HCT116 (cell line): ENCODE results near the gene SH3BGRL3. TPM values are rescaled to one million over a fixed set of nuclear protein-coding genes. Genes with fewer than 3 reads are reported as not detected.
"Not testable (repeated sequence)": the region's sequence is repeated elsewhere in the genome, so short reads cannot be mapped to it uniquely, and the experiment has no call there.

Experiments used
- ATAC-seq: fragments of 200-7000 bp; cut with Tn5 transposase; 2 replicates; pipeline ENCODE4 v1.9.1; 2020; ENCODE audit warnings: mild to moderate bottlenecking, moderate library complexity
- BruUV-seq: library from RNA; stranded (reverse); fragments of 400-500 nt; replicated peaks from 2 replicates; lab custom pipeline; 2021; lab: Mats Ljungman, UMichigan
- CTCF ChIA-PET: fragments of 300-600 bp; sonication (Branson Sonifier 250); formaldehyde crosslinking; loops from one replicate; lab custom pipeline; 2021; ENCODE audit warnings: antibody characterized with exemption; lab: Charles Lee
- POLR2A ChIA-PET: fragments of 300-600, 350-600 bp; sonication (Branson Sonifier 250); formaldehyde crosslinking; loops from one replicate; lab custom pipeline; 2021; ENCODE audit warnings: antibody characterized with exemption; lab: Charles Lee
- RAD21 ChIA-PET, 2 experiments: fragments of 300-600 bp; sonication (Branson Sonifier 250); formaldehyde crosslinking; loops; one replicate each; lab custom pipeline; 2023; ENCODE audit warnings: low total read pairs in 2 of 2; ENCODE audit not compliant: uncharacterized antibody in 2 of 2, unreplicated experiment in 2 of 2, low non-redundant PET in 1 of 2; lab: Charles Lee
- DNase-seq: peaks from one replicate; pipeline ENCODE4 v3.0.0-alpha.2; 2010; ENCODE audit warnings: low read depth, low spot score
- H2AFZ ChIP-seq: fragments of 200-600 bp; shearing (Covaris generic), sonication (generic); 2 replicates; pipeline ENCODE4 v1.6.1; 2017; ENCODE audit warnings: low read depth, mixed run types, mixed read lengths, antibody characterized with exemption, low read length; ENCODE audit not compliant: poor library complexity, severe bottlenecking
- H3K27ac ChIP-seq: 2 replicates; pipeline ENCODE4 v1.5.1; 2012; ENCODE audit warnings: low read depth, low read length
- H3K27me3 ChIP-seq: fragments of 200-600 bp; sonication (generic); 2 replicates; pipeline ENCODE4 v1.6.1; 2016; ENCODE audit warnings: mixed run types, low read length, mixed read lengths; ENCODE audit not compliant: insufficient read depth
- H3K36me3 ChIP-seq, 2 experiments: fragments of 200-500 bp in 1 of 2; fragments of 200-600 bp in 1 of 2; sonication (Bioruptor generic) in 1 of 2; sonication (generic) in 1 of 2; 2 replicates each; pipeline versions ENCODE4 v1.5.1 to v1.6.1; 2014 to 2016; ENCODE audit warnings: low read length in 2 of 2, inconsistent platforms in 1 of 2, mixed read lengths in 1 of 2, mixed run types in 1 of 2; ENCODE audit not compliant: insufficient read depth in 2 of 2, control insufficient read depth in 1 of 2
- H3K4me1 ChIP-seq, 2 experiments: fragments of 200-600 bp in 1 of 2; sonication (generic) in 1 of 2; 2 replicates each; pipeline versions ENCODE4 v1.5.1 to v1.6.1; 2012 to 2017; ENCODE audit warnings: low read length in 2 of 2, inconsistent platforms in 1 of 2, mild to moderate bottlenecking in 1 of 2, mixed read lengths in 1 of 2, mixed run types in 1 of 2, moderate library complexity in 1 of 2; ENCODE audit not compliant: insufficient read depth in 2 of 2, control insufficient read depth in 1 of 2
- H3K4me2 ChIP-seq: fragments of 200-600 bp; sonication (generic); 2 replicates; pipeline ENCODE4 v1.6.1; 2017; ENCODE audit warnings: mixed run types, low read length, mixed read lengths
- H3K4me3 ChIP-seq, 2 experiments: fragments of 200-600 bp in 1 of 2; sonication (generic) in 1 of 2; replicated peaks in 1 of 2; 2 replicates each; pipeline ENCODE4 v1.5.1; 2011 to 2016; ENCODE audit warnings: low read length in 2 of 2, control low read depth in 1 of 2, low read depth in 1 of 2, mild to moderate bottlenecking in 1 of 2, mixed read lengths in 1 of 2, mixed run types in 1 of 2
- H3K79me2 ChIP-seq: fragments of 200-600 bp; sonication (generic); 2 replicates; pipeline ENCODE4 v1.6.1; 2017; ENCODE audit warnings: mild to moderate bottlenecking, mixed run types, low read length, moderate library complexity, mixed read lengths; ENCODE audit not compliant: insufficient read depth
- H3K9ac ChIP-seq: fragments of 200-600 bp; sonication (generic); 2 replicates; pipeline ENCODE4 v1.6.1; 2016; ENCODE audit warnings: low read length, mixed read lengths
- H3K9me2 ChIP-seq: fragments of 200-600 bp; sonication (generic), shearing (Covaris generic); 2 replicates; pipeline ENCODE4 v1.6.1; 2017; ENCODE audit warnings: mixed run types, mild to moderate bottlenecking, moderate library complexity; ENCODE audit not compliant: insufficient read depth
- H3K9me3 ChIP-seq, 2 experiments: fragments of 200-500 bp in 1 of 2; fragments of 200-600 bp in 1 of 2; sonication (Bioruptor generic) in 1 of 2; sonication (generic) in 1 of 2; 2 replicates each; pipeline ENCODE4 v1.6.1; 2014 to 2017; ENCODE audit warnings: low read length in 2 of 2, mixed read lengths in 2 of 2, inconsistent platforms in 1 of 2, low read depth in 1 of 2, mild to moderate bottlenecking in 1 of 2, mixed run types in 1 of 2, moderate library complexity in 1 of 2; ENCODE audit not compliant: control insufficient read depth in 1 of 2, insufficient read depth in 1 of 2
- H4K20me1 ChIP-seq: fragments of 200-600 bp; sonication (generic), shearing (Covaris generic); 2 replicates; pipeline ENCODE4 v1.6.1; 2017; ENCODE audit warnings: mixed run types, mild to moderate bottlenecking, moderate library complexity; ENCODE audit not compliant: insufficient read depth
- CEBPB ChIP-seq: IDR thresholded peaks from 2 replicates; pipeline ENCODE4 v1.6.1; 2012; ENCODE audit warnings: low read depth
- EGR1 ChIP-seq: IDR thresholded peaks from 2 replicates; pipeline ENCODE4 v1.6.1; 2012; ENCODE audit warnings: low read depth
- ELF1 ChIP-seq: IDR thresholded peaks from 2 replicates; pipeline ENCODE4 v1.6.1; 2012; ENCODE audit warnings: low read depth, borderline replicate concordance
- POLR2A ChIP-seq: IDR thresholded peaks from 2 replicates; pipeline ENCODE4 v1.7.0; 2011; ENCODE audit warnings: borderline replicate concordance; ENCODE audit not compliant: insufficient read depth, insufficient read length; ENCODE audit errors: extremely low read depth
- POLR2AphosphoS5 ChIP-seq: IDR thresholded peaks from 2 replicates; pipeline ENCODE4 v1.6.1; 2011; ENCODE audit warnings: mild to moderate bottlenecking, low read depth, low read length, moderate library complexity
- RAD21 ChIP-seq: IDR thresholded peaks from 2 replicates; pipeline ENCODE4 v1.6.1; 2012; ENCODE audit warnings: low read depth, mild to moderate bottlenecking
- SIN3A ChIP-seq: IDR thresholded peaks from 2 replicates; pipeline ENCODE4 v1.6.1; 2012; ENCODE audit warnings: low read depth
- SP1 ChIP-seq: IDR thresholded peaks from 2 replicates; pipeline ENCODE4 v1.6.1; 2012; ENCODE audit warnings: low read depth
- YY1 ChIP-seq: IDR thresholded peaks from 2 replicates; pipeline ENCODE4 v1.6.1; 2011; ENCODE audit warnings: low read length, low read depth, moderate library complexity, mild to moderate bottlenecking; ENCODE audit not compliant: insufficient replicate concordance; ENCODE audit errors: extremely low read depth
- ZFX ChIP-seq: fragments of 450-650 bp; IDR thresholded peaks from 2 replicates; pipeline ENCODE4 v1.6.1; 2017
- ZNF274 ChIP-seq: fragments of 200-500 bp; sonication (Bioruptor generic); IDR thresholded peaks from 2 replicates; pipeline ENCODE4 v1.6.1; 2014; ENCODE audit warnings: mild to moderate bottlenecking, low read depth, low read length, inconsistent platforms
- intact Hi-C: fragments of 100-400 bp; cut with micrococcal nuclease; formaldehyde crosslinking; loops from 2 replicates; pipeline ENCODE4 v1.10.0; 2022
- total RNA-seq: library from RNA; stranded (reverse); gene quantifications from one replicate; pipeline ENCODE4 v1.2.1, GENCODE V29; 2021; ENCODE audit not compliant: unreplicated experiment
- TF ChIP-seq, protein P1 (sequence below), 3 experiments: fragments of 200-600 bp in 1 of 3; sonication (generic) in 1 of 3; IDR thresholded peaks in 2 of 3; conservative IDR thresholded peaks in 1 of 3; 2 replicates each; pipeline ENCODE4 v1.5.1; 2012 to 2017; ENCODE audit warnings: low read depth in 2 of 3, low read length in 2 of 3, antibody characterized with exemption in 1 of 3, borderline replicate concordance in 1 of 3, control low read depth in 1 of 3, mild to moderate bottlenecking in 1 of 3, mixed read lengths in 1 of 3, mixed run types in 1 of 3, moderate library complexity in 1 of 3; ENCODE audit not compliant: insufficient read depth in 1 of 3
- TF ChIP-seq, protein P2 (sequence below): IDR thresholded peaks from 2 replicates; pipeline ENCODE4 v1.6.1; 2012

SH3BGRL3 gene
- total RNA-seq, 1 experiment from 2014 or later, result 112 TPM

DNA sequence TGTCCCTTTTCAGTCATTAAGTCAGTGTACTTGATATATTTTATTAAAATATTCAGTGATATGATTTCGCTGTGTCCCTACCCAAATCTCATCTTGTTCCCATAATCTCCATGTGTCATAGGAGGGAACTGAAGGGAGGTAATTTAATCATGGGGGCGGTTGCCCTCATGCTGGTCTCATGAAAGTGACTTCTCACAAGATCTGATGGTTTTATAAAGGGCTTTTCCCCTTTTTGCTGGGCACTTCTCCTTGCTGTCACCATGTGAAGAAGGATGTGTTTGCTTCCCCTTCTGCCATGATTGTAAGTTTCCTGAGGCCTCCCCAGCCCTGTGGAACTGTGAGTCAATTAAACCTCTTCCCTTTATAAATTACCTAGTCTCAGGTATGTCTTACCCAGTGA, 49.2 kb upstream of the SH3BGRL3 start:
- BruUV-seq, ATAC-seq, DNase-seq, H3K4me3 ChIP-seq, H3K4me2 ChIP-seq, H3K27me3 ChIP-seq, CTCF ChIA-PET, H3K9ac ChIP-seq, H3K9me2 ChIP-seq, POLR2A ChIA-PET, H3K36me3 ChIP-seq, RAD21 ChIA-PET, H3K27ac ChIP-seq, H4K20me1 ChIP-seq, H3K9me3 ChIP-seq, H2AFZ ChIP-seq: not testable (repeated sequence)
- H3K4me1 ChIP-seq, result peaks cover 4 to 14% of the 10 kb centered on the region in 2 experiments; a peak in 3 of 4 replicates
- H3K79me2 ChIP-seq, result peaks cover 16% of the 10 kb centered on the region
- intact Hi-C loops, result loop anchor here (5.0 kb wide), 2 partner anchors 53 to 123 kb away; partner anchors contain the start of gene CNKSR1

DNA sequence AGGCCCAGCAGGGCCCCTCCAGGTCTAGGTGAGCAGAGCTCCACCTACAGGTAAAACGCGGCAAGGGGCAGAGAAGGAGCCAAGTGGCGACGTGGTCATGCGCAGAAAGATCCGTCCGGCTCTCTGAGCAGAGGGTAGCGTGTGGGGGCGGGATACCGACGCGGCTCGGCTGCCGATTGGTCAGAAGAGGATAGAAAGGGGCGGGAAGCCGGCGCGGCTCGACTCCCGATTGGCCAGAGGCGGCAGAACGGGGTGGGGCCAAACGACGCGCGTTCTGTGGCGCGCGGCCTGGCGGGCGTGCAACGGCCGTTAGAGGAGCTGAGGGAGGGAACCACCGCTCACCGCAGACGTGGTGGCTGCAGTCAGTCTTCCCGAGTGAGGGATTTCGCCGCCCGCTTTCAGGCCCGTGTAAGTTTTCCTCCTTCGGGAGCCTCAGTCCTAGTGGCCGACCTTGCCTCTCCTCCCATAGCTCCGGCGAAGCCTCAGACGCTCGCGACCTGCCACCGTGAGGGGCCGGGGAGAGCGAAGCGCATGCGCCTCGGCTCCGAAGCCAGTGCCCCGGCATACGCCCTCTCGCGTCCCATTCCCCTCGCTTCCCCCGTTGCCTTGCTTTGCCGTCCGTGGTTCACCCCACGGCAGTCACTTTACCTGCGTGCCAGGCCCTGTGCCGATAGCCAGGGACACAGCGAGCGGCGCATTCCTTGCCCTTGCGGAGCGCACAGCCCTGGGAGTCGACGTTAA, 45.8 kb upstream of the SH3BGRL3 start, which contains the start of gene CEP85:
Gene CEP85, plus strand, starts transcription at position 298 of the 741 bp plus-strand sequence. CDS start 5,584 bp downstream, outside the sequence.
- Histone ChIP-seq H3K79me2 (peaks cover 49% of the 10 kb centered on the region), H3K9me2 (no peaks in the 10 kb centered on the region), H3K4me3 (peak within 1 kb of the TSS; percentile 98), H3K9ac (peak within 1 kb of the TSS; percentile 92), H3K9me3 (no peaks in the 10 kb centered on the region), H3K36me3 (no peaks in the 10 kb centered on the region), H3K27me3 (no peaks in the 10 kb centered on the region), H3K27ac (peak within 1 kb of the TSS; percentile 68), H4K20me1 (no peaks in the 10 kb centered on the region)
- DNase-seq (peak; percentile 97), ATAC-seq (peak; percentile 93)
- CTCF ChIA-PET, result interaction anchor here (0.6 to 3.5 kb wide), 33 partner anchors 11 to 199 kb away, joined by 3 to 29 read pairs (median 5); partner anchors contain the start of genes CATSPER4, CNKSR1, SH3BGRL3 and ZNF593
- RAD21 ChIA-PET, result interaction anchor here (1.0 to 1.4 kb wide), 2 partner anchors 64 to 65 kb away, joined by 4 to 6 read pairs; partner anchors contain the start of gene ZNF593 (in 2 of the 2)
- intact Hi-C loops, result loop anchor here (5.0 kb wide), 2 partner anchors 57 to 127 kb away; partner anchors contain the start of gene CNKSR1
- TSS peak; percentile 60 for BruUV-seq
- POLR2A ChIA-PET, result interaction anchor here (0.7 to 1.3 kb wide), 5 partner anchors 14 to 921 kb away, joined by 3 to 8 read pairs (median 4); partner anchors contain the start of genes CNKSR1, SLC9A1 and ZNF593
- TF ChIP-seq YY1 (peak; percentile 35), SIN3A (peak; percentile 76), ZNF274 (no peak), CEBPB (no peak), SP1 (peak; percentile 89), ELF1 (no peak), RAD21 (peak; percentile 77), ZFX (peak; percentile 52), POLR2A (peak; percentile 91), EGR1 (peak; percentile 90), POLR2AphosphoS5 (peak; percentile 98)
- TF ChIP-seq, protein P1, sequence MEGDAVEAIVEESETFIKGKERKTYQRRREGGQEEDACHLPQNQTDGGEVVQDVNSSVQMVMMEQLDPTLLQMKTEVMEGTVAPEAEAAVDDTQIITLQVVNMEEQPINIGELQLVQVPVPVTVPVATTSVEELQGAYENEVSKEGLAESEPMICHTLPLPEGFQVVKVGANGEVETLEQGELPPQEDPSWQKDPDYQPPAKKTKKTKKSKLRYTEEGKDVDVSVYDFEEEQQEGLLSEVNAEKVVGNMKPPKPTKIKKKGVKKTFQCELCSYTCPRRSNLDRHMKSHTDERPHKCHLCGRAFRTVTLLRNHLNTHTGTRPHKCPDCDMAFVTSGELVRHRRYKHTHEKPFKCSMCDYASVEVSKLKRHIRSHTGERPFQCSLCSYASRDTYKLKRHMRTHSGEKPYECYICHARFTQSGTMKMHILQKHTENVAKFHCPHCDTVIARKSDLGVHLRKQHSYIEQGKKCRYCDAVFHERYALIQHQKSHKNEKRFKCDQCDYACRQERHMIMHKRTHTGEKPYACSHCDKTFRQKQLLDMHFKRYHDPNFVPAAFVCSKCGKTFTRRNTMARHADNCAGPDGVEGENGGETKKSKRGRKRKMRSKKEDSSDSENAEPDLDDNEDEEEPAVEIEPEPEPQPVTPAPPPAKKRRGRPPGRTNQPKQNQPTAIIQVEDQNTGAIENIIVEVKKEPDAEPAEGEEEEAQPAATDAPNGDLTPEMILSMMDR (IDR thresholded peaks at IDR 0.05 in 2 of 3, conservative IDR thresholded peaks at IDR 0.05 in 1 of 3; ENCODE audit: borderline replicate concordance in 1 of 3, insufficient read depth in 1 of 3, low read depth in 2 of 3, low read length in 2 of 3), result peak; percentile 89 to 92 (median 90)
- TF ChIP-seq, protein P2, sequence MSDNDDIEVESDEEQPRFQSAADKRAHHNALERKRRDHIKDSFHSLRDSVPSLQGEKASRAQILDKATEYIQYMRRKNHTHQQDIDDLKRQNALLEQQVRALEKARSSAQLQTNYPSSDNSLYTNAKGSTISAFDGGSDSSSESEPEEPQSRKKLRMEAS, result peak; percentile 57; the same call in 1 of the 2 replicates
- TF ChIP-seq, all 23 proteins: peak for 10
- Histone ChIP-seq H3K4me2 (peak within 1 kb of the TSS; percentile 86), H2AFZ (peak within 1 kb of the TSS; percentile 33), H3K4me1 (peaks cover 21 to 38% of the 10 kb centered on the region in 2 experiments)
